MCF 10A (cell line): ENCODE data around the gene GP9. TPM values are rescaled to one million over a fixed set of nuclear protein-coding genes. Genes with fewer than 3 reads are reported as not detected.
"Not testable (repeated sequence)": the region's sequence is repeated elsewhere in the genome, so short reads cannot be mapped to it uniquely, and the experiment has no call there.

Experiments used
- BruUV-seq: library from RNA; stranded (reverse); fragments of 400-500 nt; replicated peaks from 2 replicates; lab custom pipeline; 2021; lab: Mats Ljungman, UMichigan
- CTCF ChIA-PET: fragments of 300-600 bp; sonication (Branson Sonifier 250); formaldehyde crosslinking; extraction: SDS; loops from one replicate; lab custom pipeline; 2021; ENCODE audit warnings: antibody characterized with exemption, inconsistent platforms; lab: Yijun Ruan, JAX
- POLR2A ChIA-PET: fragments of 300-600, 350-650 bp; sonication (Branson Sonifier 250); formaldehyde crosslinking; extraction: SDS; loops from one replicate; lab custom pipeline; 2020; ENCODE audit warnings: antibody characterized with exemption, inconsistent platforms; lab: Yijun Ruan, JAX
- DNase-seq: peaks from one replicate; pipeline ENCODE4 v3.0.0-alpha.2; 2018; ENCODE audit not compliant: unreplicated experiment
- H3K27ac Mint-ChIP-seq: one replicate; pipeline ENCODE4 v1.8.0; 2022; ENCODE audit warnings: mild to moderate bottlenecking, low read depth, mixed read lengths; ENCODE audit not compliant: unreplicated experiment
- H3K27me3 Mint-ChIP-seq: one replicate; pipeline ENCODE4 v1.8.0; 2022; ENCODE audit warnings: mixed read lengths; ENCODE audit not compliant: insufficient read depth, unreplicated experiment
- H3K36me3 Mint-ChIP-seq: one replicate; pipeline ENCODE4 v1.8.0; 2022; ENCODE audit warnings: mild to moderate bottlenecking, moderate library complexity, mixed read lengths; ENCODE audit not compliant: insufficient read depth, unreplicated experiment
- H3K4me1 Mint-ChIP-seq: one replicate; pipeline ENCODE4 v1.8.0; 2022; ENCODE audit warnings: mixed read lengths; ENCODE audit not compliant: insufficient read depth, unreplicated experiment
- H3K4me3 Mint-ChIP-seq: one replicate; pipeline ENCODE4 v1.8.0; 2022; ENCODE audit warnings: mild to moderate bottlenecking, moderate library complexity, mixed read lengths; ENCODE audit not compliant: unreplicated experiment
- H3K9me3 Mint-ChIP-seq: one replicate; pipeline ENCODE4 v1.8.0; 2022; ENCODE audit warnings: mixed read lengths; ENCODE audit not compliant: unreplicated experiment
- intact Hi-C: fragments of 100-400 bp; cut with micrococcal nuclease; formaldehyde crosslinking; loops from 2 replicates; pipeline ENCODE4 v1.14.1; 2022
- total RNA-seq: library from RNA; stranded (reverse); gene quantifications from 2 replicates; pipeline ENCODE4 v1.2.3, GENCODE V29; 2022
- TF ChIP-seq, protein P1 (sequence below): fragments of 200-600 bp; IDR thresholded peaks from one replicate; pipeline ENCODE4 v1.8.0; 2022; ENCODE audit warnings: antibody characterized with exemption, mild to moderate bottlenecking; ENCODE audit not compliant: unreplicated experiment

GP9 gene
- total RNA-seq, 1 experiment from 2014 or later, result not detected

- Mint-ChIP-seq H3K4me3 (no peak overlapping the region), H3K27ac (no peak overlapping the region), H3K36me3 (peaks cover 43% of the 10 kb centered on the region), H3K4me1 (peaks cover 13% of the 10 kb centered on the region), H3K9me3 (no peaks in the 10 kb centered on the region), H3K27me3 (no peaks in the 10 kb centered on the region)
- BruUV-seq, result no TSS peak
- DNase-seq, result no peak
- CTCF ChIA-PET, result interaction anchor here (3.9 kb wide), 1 partner anchor 135 kb away, joined by 22 read pairs; no protein-coding TSS in a partner anchor
- TF ChIP-seq, protein P1, sequence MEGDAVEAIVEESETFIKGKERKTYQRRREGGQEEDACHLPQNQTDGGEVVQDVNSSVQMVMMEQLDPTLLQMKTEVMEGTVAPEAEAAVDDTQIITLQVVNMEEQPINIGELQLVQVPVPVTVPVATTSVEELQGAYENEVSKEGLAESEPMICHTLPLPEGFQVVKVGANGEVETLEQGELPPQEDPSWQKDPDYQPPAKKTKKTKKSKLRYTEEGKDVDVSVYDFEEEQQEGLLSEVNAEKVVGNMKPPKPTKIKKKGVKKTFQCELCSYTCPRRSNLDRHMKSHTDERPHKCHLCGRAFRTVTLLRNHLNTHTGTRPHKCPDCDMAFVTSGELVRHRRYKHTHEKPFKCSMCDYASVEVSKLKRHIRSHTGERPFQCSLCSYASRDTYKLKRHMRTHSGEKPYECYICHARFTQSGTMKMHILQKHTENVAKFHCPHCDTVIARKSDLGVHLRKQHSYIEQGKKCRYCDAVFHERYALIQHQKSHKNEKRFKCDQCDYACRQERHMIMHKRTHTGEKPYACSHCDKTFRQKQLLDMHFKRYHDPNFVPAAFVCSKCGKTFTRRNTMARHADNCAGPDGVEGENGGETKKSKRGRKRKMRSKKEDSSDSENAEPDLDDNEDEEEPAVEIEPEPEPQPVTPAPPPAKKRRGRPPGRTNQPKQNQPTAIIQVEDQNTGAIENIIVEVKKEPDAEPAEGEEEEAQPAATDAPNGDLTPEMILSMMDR, result no peak
- intact Hi-C loops, result no loop called here
- POLR2A ChIA-PET, result no interaction called here
Observed at GRCh38 chr3:129105862-129106261, 45.3 kb downstream of the GP9 start.

DNA sequence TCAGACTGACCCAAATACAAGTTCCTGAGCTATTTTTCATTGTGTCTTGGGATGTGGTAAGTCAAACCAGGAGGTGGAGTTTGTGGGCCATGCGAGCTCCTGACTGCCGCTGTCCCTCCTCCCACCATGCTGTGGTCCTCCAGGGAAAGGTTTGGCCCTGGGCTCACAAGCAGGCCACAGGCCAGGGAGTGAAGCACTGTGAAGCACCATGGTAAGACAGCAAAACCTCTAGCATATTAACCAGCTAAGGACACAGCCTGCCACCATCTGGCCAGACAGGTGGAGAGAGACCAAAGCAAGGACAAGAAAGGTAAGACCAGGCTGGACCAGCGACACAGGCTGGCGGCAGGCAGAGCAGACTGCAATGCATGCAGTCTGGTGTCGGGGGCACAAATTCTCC, 45.7 kb downstream of the GP9 start:
- CTCF ChIA-PET, result interaction anchor here (1.2 to 3.9 kb wide), 2 partner anchors 12 to 136 kb away, joined by 3 to 22 read pairs; no protein-coding TSS in a partner anchor

GRCh38 chr3:129106866-129107565, 46.4 kb downstream of the GP9 start:
- CTCF ChIA-PET, result interaction anchor here (1.1 to 3.9 kb wide), 3 partner anchors 10 to 137 kb away, joined by 3 to 22 read pairs (median 3); no protein-coding TSS in a partner anchor
- Mint-ChIP-seq H3K4me1 (peaks cover 13% of the 10 kb centered on the region), H3K36me3 (peaks cover 43% of the 10 kb centered on the region), H3K9me3 (no peaks in the 10 kb centered on the region), H3K4me3 (no peak overlapping the region), H3K27me3 (no peaks in the 10 kb centered on the region), H3K27ac (no peak overlapping the region)
- no peak for DNase-seq
- TF ChIP-seq, protein P1, result no peak
- no TSS peak for BruUV-seq
- intact Hi-C loops, result no loop called here
- POLR2A ChIA-PET, result interaction anchor here (1.5 kb wide), 1 partner anchor 13 kb away, joined by 3 read pairs; no protein-coding TSS in a partner anchor

More for the DNA sequence above, 45.7 kb downstream of the GP9 start:
- no peak for DNase-seq
- no TSS peak for BruUV-seq
- Mint-ChIP-seq H3K27ac (no peak overlapping the region), H3K36me3 (peaks cover 43% of the 10 kb centered on the region), H3K4me1 (peaks cover 13% of the 10 kb centered on the region), H3K9me3 (no peaks in the 10 kb centered on the region), H3K4me3 (no peak overlapping the region), H3K27me3 (no peaks in the 10 kb centered on the region)
- TF ChIP-seq, protein P1, result no peak
- intact Hi-C loops, result no loop called here
- POLR2A ChIA-PET, result no interaction called here

DNA sequence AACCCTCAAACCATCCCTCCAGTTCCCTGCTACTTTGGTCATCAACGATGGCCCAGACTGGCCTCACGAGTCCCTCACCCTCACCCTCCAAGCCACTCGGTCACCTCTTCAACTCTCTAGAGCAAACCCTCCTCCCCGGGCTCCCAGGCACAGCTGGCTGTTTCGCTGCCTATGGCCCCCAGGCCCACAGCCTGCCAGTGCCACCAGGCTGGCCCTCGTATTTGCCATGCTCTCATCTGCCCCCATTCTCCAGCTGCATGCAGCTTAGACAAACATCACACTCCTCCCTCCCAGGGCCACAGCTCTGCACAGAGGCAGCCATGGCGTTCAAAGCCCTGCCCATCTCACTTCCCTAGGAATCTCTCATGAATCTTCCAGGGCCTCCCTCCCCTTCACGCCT, 47.2 kb downstream of the GP9 start:
- intact Hi-C loops, result no loop called here
- POLR2A ChIA-PET, result interaction anchor here (0.6 to 1.5 kb wide), 2 partner anchors 12 to 1784 kb away, joined by 3 read pairs; no protein-coding TSS in a partner anchor
- TF ChIP-seq, protein P1, result no peak

GRCh38 chr3:129111076-129111780, 50.6 kb downstream of the GP9 start:
- H3K4me1 Mint-ChIP-seq, result peaks cover 13% of the 10 kb centered on the region
- H3K27me3 Mint-ChIP-seq, H3K4me3 Mint-ChIP-seq, BruUV-seq, H3K27ac Mint-ChIP-seq, DNase-seq, H3K9me3 Mint-ChIP-seq, intact Hi-C loops: not testable (repeated sequence)
- H3K36me3 Mint-ChIP-seq, result peaks cover 39% of the 10 kb centered on the region
- ChIA-PET CTCF (interaction anchor here (1.1 kb wide), 1 partner anchor 59 kb away, joined by 4 read pairs; no protein-coding TSS in a partner anchor), POLR2A (interaction anchor here (0.6 kb wide), 1 partner anchor 113 kb away, joined by 3 read pairs; no protein-coding TSS in a partner anchor)

More for the DNA sequence above, 47.2 kb downstream of the GP9 start:
- Mint-ChIP-seq H3K4me1 (peaks cover 13% of the 10 kb centered on the region), H3K36me3 (peaks cover 43% of the 10 kb centered on the region), H3K27ac (no peak overlapping the region), H3K27me3 (no peaks in the 10 kb centered on the region), H3K4me3 (no peak overlapping the region), H3K9me3 (no peaks in the 10 kb centered on the region)
- DNase-seq, result no peak
- CTCF ChIA-PET, result interaction anchor here (0.5 to 3.9 kb wide), 3 partner anchors 9 to 137 kb away, joined by 3 to 22 read pairs (median 3); no protein-coding TSS in a partner anchor
- no TSS peak for BruUV-seq
